Stimulated activated CD8-positive, alpha-beta memory T cell treated with anti-CD3 and anti-CD28 coated beads, Interleukin-15, amount 100 ng/mL, for 4 hours (primary cell): Measurements from ENCODE around the gene ROR2.

Experiments used
- DNase-seq, 2 donors: peaks; one replicate each; pipeline ENCODE4 v3.0.0-alpha.2; 2020; ENCODE audit warnings: low read depth in 2 of 2

ROR2 gene

GRCh38 chr9:91900055-91900796 is 49.8 kb downstream of the ROR2 start:
- no peak for DNase-seq

- DNase-seq = no peak
Measured at GRCh38 chr9:91899594-91899993, 50.4 kb downstream of the ROR2 start.

- no peak for DNase-seq
Measured at GRCh38 chr9:91899219-91899563, 50.8 kb downstream of the ROR2 start.

GRCh38 chr9:91898451-91899218 is 51.4 kb downstream of the ROR2 start:
- DNase-seq = no peak

GRCh38 chr9:91897201-91897600 is 52.8 kb downstream of the ROR2 start:
- no peak for DNase-seq

GRCh38 chr9:91896513-91897121 is 53.4 kb downstream of the ROR2 start:
- no peak for DNase-seq

GRCh38 chr9:91896097-91896496 is 53.9 kb downstream of the ROR2 start:
- no peak for DNase-seq

- no peak for DNase-seq
Measured at GRCh38 chr9:91894536-91894935, 55.5 kb downstream of the ROR2 start.

- no peak for DNase-seq
Measured at GRCh38 chr9:91894023-91894422, 56.0 kb downstream of the ROR2 start.

GRCh38 chr9:91891915-91892314 is 58.1 kb downstream of the ROR2 start:
- no peak for DNase-seq

- no peak for DNase-seq
Measured at GRCh38 chr9:91890662-91891061, 59.4 kb downstream of the ROR2 start.

GRCh38 chr9:91889161-91889911 is 60.7 kb downstream of the ROR2 start:
- no peak for DNase-seq

GRCh38 chr9:91886414-91887076 is 63.5 kb downstream of the ROR2 start:
- DNase-seq = no peak

- DNase-seq = no peak
Measured at GRCh38 chr9:91885746-91886413, 64.1 kb downstream of the ROR2 start.

GRCh38 chr9:91884696-91885687 is 65.0 kb downstream of the ROR2 start:
- no peak for DNase-seq

- no peak for DNase-seq
Measured at GRCh38 chr9:91884153-91884552, 65.9 kb downstream of the ROR2 start.

- DNase-seq = no peak
Measured at GRCh38 chr9:91883503-91883902, 66.5 kb downstream of the ROR2 start.

GRCh38 chr9:91882627-91883026 is 67.4 kb downstream of the ROR2 start:
- DNase-seq = no peak

- DNase-seq = no peak
Measured at GRCh38 chr9:91880378-91880972, 69.6 kb downstream of the ROR2 start.
